HG02840 (cell line): ENCODE results near the gene VARS2.

Source experiments
- ATAC-seq: cut with Tn5 transposase; IDR thresholded peaks from one replicate; pipeline ENCODE4 v1.9.1; 2021; ENCODE audit warnings: mild to moderate bottlenecking, moderate library complexity, moderate number of reproducible peaks; ENCODE audit not compliant: unreplicated experiment, low FRiP score

VARS2 gene

GRCh38 chr6:30883685-30884520 is 30.1 kb upstream of the VARS2 start, which contains the start of gene DDR1:
TSS of gene DDR1 (plus strand) at chr6:30884519. CDS start at chr6:30888730, 4,211 bp downstream.
- no peak for ATAC-seq

- ATAC-seq: no peak
Measured at GRCh38 chr6:30884521-30885480, 29.2 kb upstream of the VARS2 start.

DNA sequence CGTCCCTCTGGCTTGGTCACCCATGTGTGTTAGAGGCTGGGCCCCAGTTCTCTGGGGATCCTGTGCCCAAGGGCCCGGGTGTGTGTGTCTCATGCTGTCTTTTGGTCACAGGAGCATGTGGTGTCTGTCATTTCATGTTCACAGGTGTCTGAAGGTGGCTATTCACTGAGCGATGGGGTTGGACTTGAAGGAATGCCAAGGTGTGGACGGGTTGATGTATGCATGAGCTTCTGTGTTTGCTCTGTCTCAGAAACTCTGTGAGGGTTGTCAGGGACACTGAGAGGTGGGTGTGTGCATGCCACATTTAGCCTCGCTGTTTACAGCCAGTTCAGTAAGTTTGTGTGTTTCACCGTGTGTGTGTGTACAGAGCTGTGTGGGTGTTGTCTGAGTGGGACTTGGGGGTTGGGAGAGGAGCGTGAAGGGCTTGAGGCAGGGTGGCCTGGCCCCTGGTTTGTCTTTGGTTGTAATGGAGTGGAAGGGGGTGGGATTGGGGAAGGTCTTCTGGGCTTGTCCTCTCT is 28.5 kb upstream of the VARS2 start:
- ATAC-seq: no peak

DNA sequence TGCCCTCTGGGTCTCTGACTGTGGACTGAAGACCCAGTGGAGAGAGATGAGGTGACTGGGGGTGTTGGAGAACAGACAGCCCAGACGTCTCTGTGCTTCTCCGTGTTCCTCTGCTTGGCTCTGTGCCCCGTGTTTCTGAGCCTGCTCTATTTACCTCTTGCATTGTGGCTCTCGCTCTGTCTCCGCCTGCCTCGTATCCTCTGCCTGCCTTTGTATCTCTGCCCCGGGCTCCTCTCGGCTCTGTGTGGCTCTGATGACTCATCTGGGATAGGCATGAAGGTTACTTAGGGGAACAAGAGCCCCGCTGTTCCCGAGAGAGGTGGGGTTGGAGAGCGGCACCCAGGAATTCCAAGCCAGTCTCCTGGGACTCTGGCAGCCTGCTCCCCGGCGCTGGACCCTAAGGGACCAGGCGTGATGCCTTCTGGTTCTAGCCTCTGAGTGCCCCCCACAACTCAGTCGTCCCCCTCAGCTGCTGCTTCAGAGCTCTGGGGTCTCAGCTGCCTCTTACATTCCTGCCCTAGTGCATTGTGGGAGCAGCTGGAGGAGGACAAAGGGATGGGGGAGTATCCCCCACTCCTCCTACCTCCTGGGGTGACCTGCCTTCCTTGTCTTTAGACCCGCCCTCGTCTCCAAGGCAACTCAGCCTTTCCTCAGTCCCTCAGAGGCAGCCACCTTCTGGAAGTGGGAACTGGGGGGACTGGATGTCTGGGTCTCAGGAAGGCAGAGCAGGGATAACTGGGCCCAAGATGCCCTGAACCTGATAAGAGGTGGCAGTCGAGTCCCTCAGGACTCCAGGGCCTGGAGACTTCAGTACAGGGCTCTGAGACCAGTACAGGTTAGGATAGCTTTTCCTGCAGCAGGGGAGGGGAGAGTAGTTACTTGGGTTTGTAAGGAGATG is 27.8 kb upstream of the VARS2 start:
- no peak for ATAC-seq

GRCh38 chr6:30886897-30887255 is 27.2 kb upstream of the VARS2 start:
- no peak for ATAC-seq

DNA sequence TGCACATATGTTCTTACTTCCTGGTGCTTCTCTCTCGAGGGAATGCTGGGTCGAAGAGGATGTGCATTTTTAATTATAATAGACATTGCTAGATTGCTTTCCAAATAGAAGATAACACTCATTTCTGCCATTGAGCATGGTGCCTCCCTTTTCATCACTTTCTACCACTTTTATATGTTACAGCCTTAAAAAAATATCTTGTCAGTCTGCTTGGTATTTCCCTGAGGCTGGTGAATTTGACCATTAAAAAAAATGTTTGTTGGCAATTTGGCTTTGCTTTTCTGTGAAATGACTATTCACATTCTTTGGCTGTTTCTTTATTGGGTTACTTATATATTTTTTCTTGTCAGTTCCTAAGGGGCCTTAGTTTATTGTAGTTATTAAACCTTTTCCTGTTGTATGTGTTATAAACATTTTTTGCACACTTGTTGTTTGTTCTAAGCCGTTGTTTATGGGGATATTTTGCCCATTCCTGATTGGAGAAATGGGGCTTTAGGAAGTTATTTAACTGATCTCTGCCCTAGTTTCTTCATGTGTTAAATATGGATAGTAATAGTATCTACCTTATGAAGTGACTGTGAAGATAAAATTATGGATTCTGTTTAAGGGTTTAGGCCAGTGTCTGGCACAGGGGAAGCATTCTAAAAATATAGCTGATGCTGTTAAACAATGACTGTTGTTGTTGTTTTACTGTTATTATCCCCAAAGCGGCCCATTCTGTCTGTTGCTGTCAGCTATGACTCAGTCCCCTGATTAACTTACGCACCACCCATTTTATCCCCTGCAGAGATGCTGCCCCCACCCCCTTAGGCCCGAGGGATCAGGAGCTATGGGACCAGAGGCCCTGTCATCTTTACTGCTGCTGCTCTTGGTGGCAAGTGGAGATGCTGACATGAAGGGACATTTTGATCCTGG is 25.9 kb upstream of the VARS2 start:
- ATAC-seq: no peak

GRCh38 chr6:30888816-30889495 is 25.1 kb upstream of the VARS2 start:
- no peak for ATAC-seq

GRCh38 chr6:30889496-30889885 is 24.5 kb upstream of the VARS2 start:
- ATAC-seq: no peak

DNA sequence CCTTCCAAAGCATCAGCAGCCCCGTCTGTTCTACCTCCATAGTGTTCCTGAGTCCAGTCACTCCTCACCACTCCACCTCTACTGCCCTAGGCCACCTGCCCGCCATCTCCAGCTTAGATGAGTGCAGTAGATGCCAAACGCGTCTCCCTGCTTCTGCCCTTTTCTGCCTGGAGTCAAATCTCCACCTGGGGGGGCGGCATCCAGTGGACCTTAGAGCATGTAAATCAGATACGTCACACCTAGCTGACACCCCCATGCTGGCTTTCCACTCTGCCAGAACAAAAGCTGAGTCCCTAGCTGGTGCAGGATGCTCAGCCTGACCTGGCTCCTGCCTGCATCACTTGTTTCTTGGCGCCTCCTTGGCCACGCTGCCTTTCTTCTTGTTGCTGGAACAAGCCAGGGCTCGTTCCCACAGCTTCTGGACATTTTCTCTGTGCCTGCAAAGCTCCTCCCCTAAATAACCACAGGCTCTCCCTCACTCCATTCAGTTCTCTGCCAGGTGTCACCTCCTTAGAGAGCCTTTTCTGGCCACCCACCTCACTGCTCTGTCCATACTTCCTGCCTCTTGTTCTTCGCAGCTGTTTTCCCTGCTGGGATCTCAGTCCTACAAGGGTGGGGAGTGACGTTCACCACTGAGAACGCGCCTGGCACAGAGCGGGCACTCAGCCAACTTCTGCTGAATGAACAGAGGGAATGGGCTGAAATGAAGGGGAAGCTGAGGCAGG is 24.0 kb upstream of the VARS2 start:
- no peak for ATAC-seq

DNA sequence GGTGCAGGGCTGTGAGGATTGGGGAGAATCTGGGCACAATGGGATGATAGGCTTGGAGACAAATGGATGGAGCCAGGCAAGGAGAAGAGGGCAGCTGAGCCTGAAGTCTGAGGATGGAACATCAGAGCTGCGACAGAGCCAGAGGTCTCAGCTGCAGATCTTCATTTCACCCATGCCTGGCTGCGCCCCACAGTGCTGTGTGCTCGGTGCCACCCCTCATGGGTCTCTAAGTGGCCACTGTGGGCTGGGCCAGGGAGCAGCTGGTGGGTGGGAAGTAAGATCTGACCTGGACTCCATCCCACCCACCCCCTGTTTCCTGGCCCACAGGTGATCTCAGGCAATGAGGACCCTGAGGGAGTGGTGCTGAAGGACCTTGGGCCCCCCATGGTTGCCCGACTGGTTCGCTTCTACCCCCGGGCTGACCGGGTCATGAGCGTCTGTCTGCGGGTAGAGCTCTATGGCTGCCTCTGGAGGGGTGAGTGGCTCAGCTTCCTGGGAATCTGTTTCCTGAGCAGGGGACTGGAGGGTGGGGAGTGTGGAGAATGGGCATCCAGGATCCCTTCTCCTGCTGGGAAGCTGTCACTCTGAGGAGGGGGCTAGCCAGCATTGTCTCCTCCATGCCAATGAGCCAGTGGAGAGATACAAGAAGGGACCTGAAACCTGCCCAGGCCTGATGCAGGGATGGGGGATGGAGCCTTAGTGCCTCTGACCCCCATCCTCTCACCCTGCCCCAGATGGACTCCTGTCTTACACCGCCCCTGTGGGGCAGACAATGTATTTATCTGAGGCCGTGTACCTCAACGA is 23.2 kb upstream of the VARS2 start:
- ATAC-seq: no peak

DNA sequence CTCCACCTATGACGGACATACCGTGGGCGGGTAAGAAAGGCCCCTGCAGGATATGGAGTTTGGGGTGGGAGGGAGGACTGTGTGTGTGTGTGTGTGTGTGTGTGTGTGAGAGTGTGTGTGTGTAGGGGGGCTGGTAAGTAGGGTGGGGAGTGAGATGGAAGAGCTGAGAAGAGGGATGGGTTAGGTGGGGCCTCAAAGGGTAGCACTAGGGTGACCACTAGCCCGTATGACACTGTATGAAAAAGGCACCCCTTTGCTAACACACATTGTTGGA is 22.7 kb upstream of the VARS2 start:
- no peak for ATAC-seq

GRCh38 chr6:30891816-30892538 is 22.1 kb upstream of the VARS2 start:
- no peak for ATAC-seq

DNA sequence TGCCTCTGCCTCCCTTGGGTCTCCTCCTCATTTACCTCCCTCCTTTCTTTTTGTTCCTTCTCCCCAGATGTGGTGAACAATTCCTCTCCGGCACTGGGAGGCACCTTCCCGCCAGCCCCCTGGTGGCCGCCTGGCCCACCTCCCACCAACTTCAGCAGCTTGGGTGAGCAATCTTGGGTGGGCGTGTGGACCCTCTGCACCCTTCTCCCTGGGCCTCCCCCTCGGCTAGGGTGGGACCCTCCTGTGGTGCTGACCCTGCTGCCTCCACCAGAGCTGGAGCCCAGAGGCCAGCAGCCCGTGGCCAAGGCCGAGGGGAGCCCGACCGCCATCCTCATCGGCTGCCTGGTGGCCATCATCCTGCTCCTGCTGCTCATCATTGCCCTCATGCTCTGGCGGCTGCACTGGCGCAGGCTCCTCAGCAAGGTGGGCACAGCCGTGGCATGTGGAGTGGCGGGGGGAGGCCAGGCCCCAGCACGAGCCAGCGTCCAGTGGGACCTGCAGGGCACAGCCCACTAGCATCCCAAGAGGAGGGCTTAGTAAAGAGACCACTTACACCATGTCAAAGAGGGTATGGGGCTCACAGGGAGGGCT is 20.9 kb upstream of the VARS2 start:
- ATAC-seq: no peak

DNA sequence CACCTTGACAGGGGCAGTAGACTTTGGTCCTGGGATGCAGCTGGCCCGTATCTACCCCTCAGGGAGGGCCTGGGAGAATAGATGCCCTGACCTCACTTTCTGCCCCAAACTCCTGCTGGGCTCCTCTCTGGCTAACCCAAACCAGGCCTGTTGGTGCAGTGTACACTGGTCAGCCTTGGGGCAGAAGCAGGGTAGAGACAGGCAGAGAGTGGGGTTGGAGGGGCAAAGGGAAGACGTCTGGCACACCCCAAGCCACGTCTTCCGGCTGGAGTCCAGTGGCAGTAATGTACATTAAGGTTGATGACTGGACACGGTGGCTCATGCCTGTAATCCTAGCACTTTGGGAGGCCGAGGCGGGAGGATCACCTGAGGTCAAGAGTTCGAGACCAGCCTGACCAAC is 20.4 kb upstream of the VARS2 start:
- ATAC-seq: no peak

DNA sequence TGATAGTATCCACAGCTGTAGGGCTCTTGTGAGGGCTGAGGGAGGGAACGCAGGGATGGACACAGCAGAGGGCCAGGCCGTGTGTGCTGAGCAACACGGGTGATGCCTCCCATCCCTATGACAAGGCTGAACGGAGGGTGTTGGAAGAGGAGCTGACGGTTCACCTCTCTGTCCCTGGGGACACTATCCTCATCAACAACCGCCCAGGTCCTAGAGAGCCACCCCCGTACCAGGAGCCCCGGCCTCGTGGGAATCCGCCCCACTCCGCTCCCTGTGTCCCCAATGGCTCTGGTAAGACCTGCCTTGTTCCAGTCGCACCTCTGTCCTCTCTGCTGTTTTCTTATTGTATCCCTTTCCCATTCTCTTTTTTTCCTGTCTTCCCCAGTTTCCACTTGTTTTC is 19.7 kb upstream of the VARS2 start:
- no peak for ATAC-seq

GRCh38 chr6:30894935-30895334 is 19.1 kb upstream of the VARS2 start:
- no peak for ATAC-seq
